Measurements from ENCODE around the gene IDH2. TPM values are rescaled to one million over a fixed set of nuclear protein-coding genes. Genes with fewer than 3 reads are reported as not detected.

Gene IDH2
- total and polyA plus RNA-seq, 10 of the 15 experiments (the other 5 are each of a cell fraction or from before 2014, with no cell fraction given), result 2.3 to 358 (median 242) TPM

DNA sequence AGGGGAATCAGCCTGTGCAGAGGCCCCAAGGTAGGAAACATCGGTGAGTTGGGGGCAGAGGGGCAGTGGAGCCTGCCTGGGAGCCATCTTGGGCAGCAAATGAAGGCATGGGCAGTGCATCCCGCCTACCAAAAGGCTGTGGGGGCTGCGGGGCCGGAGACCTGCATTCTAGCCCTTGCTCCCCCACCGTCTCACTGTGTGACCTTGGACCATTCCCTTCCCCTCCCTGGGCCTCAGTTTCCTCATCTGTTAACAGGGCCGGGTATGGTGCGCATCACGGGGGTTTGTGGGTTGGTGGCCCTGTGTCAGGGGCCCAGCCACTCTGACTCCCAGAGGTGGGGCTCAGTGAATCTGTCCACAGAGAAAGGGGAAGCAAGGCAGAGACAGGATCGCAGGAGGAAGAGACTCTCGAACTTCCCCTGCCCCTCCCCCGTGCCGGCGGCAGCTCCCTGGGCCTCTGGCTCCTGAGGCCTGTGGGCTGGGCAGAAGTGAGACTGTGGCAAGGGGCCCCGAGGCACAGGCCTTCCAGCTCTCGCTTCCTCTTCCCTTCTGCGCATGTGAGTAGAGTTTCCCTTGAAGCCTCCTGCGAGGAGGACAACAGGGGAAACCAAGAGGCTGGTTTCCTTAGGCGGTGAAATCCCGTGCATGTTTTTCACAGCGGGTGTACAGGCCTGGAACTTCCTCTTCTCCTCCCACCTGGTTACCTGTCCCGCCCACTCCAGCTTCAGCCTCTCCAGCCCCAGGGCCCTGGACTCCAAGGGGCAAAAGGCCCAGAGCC, 42.9 kb downstream of the IDH2 start (continued):
- TF ChIP-seq TCF7 (IDR thresholded peaks at IDR 0.05; ENCODE audit: borderline replicate concordance), result no peak
- no peak for TF ChIP-seq KAT2A (conservative IDR thresholded peaks at IDR 0.05; ENCODE audit: control insufficient read depth, low read depth, low read length)
- TF ChIP-seq CHD4 (IDR thresholded peaks at IDR 0.05), result no peak
- TF ChIP-seq, protein P1, sequence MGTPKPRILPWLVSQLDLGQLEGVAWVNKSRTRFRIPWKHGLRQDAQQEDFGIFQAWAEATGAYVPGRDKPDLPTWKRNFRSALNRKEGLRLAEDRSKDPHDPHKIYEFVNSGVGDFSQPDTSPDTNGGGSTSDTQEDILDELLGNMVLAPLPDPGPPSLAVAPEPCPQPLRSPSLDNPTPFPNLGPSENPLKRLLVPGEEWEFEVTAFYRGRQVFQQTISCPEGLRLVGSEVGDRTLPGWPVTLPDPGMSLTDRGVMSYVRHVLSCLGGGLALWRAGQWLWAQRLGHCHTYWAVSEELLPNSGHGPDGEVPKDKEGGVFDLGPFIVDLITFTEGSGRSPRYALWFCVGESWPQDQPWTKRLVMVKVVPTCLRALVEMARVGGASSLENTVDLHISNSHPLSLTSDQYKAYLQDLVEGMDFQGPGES (IDR thresholded peaks at IDR 0.05), result no peak
- TF ChIP-seq MYC (IDR thresholded peaks at IDR 0.05; ENCODE audit: insufficient read depth, insufficient read length, insufficient replicate concordance, low read length, severe bottlenecking), result no peak
- TF ChIP-seq HCFC1 (IDR thresholded peaks at IDR 0.05; ENCODE audit: low read length), result no peak
- 0 out of 2 replicates have a peak, but pooled peaks have one; percentile 29 for TF ChIP-seq SMAD5 (IDR thresholded peaks at IDR 0.05; ENCODE audit: low read depth)
- TF ChIP-seq HDAC2 (IDR thresholded peaks at IDR 0.05), result no peak
- TF ChIP-seq TCF3 (IDR thresholded peaks at IDR 0.05; ENCODE audit: borderline replicate concordance, insufficient read depth, low read depth, low read length), result peak; percentile 74; the same call in 1 of the 2 replicates
- TF ChIP-seq, protein P2, sequence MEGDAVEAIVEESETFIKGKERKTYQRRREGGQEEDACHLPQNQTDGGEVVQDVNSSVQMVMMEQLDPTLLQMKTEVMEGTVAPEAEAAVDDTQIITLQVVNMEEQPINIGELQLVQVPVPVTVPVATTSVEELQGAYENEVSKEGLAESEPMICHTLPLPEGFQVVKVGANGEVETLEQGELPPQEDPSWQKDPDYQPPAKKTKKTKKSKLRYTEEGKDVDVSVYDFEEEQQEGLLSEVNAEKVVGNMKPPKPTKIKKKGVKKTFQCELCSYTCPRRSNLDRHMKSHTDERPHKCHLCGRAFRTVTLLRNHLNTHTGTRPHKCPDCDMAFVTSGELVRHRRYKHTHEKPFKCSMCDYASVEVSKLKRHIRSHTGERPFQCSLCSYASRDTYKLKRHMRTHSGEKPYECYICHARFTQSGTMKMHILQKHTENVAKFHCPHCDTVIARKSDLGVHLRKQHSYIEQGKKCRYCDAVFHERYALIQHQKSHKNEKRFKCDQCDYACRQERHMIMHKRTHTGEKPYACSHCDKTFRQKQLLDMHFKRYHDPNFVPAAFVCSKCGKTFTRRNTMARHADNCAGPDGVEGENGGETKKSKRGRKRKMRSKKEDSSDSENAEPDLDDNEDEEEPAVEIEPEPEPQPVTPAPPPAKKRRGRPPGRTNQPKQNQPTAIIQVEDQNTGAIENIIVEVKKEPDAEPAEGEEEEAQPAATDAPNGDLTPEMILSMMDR (IDR thresholded peaks at IDR 0.05 in 2 of 3, conservative IDR thresholded peaks at IDR 0.05 in 1 of 3; ENCODE audit: control insufficient read depth in 2 of 3, extremely low read depth in 1 of 3, insufficient read depth in 1 of 3, low read depth in 3 of 3, low read length in 3 of 3), result no peak
- TF ChIP-seq MXI1 (IDR thresholded peaks at IDR 0.05; ENCODE audit: low read depth, low read length), result peak; percentile 51; the same call in 1 of the 2 replicates
- TF ChIP-seq, protein P3, sequence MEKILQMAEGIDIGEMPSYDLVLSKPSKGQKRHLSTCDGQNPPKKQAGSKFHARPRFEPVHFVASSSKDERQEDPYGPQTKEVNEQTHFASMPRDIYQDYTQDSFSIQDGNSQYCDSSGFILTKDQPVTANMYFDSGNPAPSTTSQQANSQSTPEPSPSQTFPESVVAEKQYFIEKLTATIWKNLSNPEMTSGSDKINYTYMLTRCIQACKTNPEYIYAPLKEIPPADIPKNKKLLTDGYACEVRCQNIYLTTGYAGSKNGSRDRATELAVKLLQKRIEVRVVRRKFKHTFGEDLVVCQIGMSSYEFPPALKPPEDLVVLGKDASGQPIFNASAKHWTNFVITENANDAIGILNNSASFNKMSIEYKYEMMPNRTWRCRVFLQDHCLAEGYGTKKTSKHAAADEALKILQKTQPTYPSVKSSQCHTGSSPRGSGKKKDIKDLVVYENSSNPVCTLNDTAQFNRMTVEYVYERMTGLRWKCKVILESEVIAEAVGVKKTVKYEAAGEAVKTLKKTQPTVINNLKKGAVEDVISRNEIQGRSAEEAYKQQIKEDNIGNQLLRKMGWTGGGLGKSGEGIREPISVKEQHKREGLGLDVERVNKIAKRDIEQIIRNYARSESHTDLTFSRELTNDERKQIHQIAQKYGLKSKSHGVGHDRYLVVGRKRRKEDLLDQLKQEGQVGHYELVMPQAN (conservative IDR thresholded peaks at IDR 0.05), result no peak
- TF ChIP-seq SRF (IDR thresholded peaks at IDR 0.05; ENCODE audit: low read depth in 2 of 2, low read length in 2 of 2), result no peak
- peak; percentile 100 for TF ChIP-seq IKZF1 (conservative IDR thresholded peaks at IDR 0.05)
- TF ChIP-seq, protein P4, sequence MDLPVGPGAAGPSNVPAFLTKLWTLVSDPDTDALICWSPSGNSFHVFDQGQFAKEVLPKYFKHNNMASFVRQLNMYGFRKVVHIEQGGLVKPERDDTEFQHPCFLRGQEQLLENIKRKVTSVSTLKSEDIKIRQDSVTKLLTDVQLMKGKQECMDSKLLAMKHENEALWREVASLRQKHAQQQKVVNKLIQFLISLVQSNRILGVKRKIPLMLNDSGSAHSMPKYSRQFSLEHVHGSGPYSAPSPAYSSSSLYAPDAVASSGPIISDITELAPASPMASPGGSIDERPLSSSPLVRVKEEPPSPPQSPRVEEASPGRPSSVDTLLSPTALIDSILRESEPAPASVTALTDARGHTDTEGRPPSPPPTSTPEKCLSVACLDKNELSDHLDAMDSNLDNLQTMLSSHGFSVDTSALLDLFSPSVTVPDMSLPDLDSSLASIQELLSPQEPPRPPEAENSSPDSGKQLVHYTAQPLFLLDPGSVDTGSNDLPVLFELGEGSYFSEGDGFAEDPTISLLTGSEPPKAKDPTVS (IDR thresholded peaks at IDR 0.05; ENCODE audit: low read depth, low read length), result no peak
- TF ChIP-seq, protein P5, sequence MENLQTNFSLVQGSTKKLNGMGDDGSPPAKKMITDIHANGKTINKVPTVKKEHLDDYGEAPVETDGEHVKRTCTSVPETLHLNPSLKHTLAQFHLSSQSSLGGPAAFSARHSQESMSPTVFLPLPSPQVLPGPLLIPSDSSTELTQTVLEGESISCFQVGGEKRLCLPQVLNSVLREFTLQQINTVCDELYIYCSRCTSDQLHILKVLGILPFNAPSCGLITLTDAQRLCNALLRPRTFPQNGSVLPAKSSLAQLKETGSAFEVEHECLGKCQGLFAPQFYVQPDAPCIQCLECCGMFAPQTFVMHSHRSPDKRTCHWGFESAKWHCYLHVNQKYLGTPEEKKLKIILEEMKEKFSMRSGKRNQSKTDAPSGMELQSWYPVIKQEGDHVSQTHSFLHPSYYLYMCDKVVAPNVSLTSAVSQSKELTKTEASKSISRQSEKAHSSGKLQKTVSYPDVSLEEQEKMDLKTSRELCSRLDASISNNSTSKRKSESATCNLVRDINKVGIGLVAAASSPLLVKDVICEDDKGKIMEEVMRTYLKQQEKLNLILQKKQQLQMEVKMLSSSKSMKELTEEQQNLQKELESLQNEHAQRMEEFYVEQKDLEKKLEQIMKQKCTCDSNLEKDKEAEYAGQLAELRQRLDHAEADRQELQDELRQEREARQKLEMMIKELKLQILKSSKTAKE (IDR thresholded peaks at IDR 0.05; ENCODE audit: low read depth, poor library complexity, severe bottlenecking), result peak; percentile 85
- TF ChIP-seq SIN3A (IDR thresholded peaks at IDR 0.05; ENCODE audit: low read depth, low read length), result 0 out of 2 replicates have a peak, but pooled peaks have one; percentile 40
- no peak for TF ChIP-seq NR2C1 (IDR thresholded peaks at IDR 0.05)

Measured in GM12878 (cell line).